SJCRH30 (cell line): Measurements from ENCODE around the gene GSTT4. TPM values are rescaled to one million over a fixed set of nuclear protein-coding genes. Genes with fewer than 3 reads are reported as not detected.
"Not testable (repeated sequence)": the region's sequence is repeated elsewhere in the genome, so short reads cannot be mapped to it uniquely, and the experiment has no call there.

Experiments
- DNase-seq, 2 experiments: peaks; one replicate each; pipeline ENCODE4 v3.0.0-alpha.2; 2015 to 2020
- H3K27ac ChIP-seq: fragments of 250-450 bp; sonication (Bioruptor Pico); 2 replicates; pipeline ENCODE4 v1.5.1; 2020; ENCODE audit warnings: mild to moderate bottlenecking, moderate library complexity
- H3K27me3 ChIP-seq: fragments of 250-450 bp; sonication (Bioruptor Pico); 2 replicates; pipeline ENCODE4 v1.5.1; 2020; ENCODE audit warnings: mild to moderate bottlenecking, moderate library complexity
- H3K36me3 ChIP-seq: fragments of 250-450 bp; sonication (Bioruptor Pico); 2 replicates; pipeline ENCODE4 v1.5.1; 2020; ENCODE audit warnings: mild to moderate bottlenecking, moderate library complexity
- H3K4me1 ChIP-seq: fragments of 250-450 bp; sonication (Bioruptor Pico); 2 replicates; pipeline ENCODE4 v1.5.1; 2020; ENCODE audit warnings: mild to moderate bottlenecking, moderate library complexity
- H3K4me3 ChIP-seq: fragments of 250-450 bp; sonication (Bioruptor Pico); 2 replicates; pipeline ENCODE4 v1.5.1; 2020; ENCODE audit warnings: mild to moderate bottlenecking, moderate library complexity
- H3K9me3 ChIP-seq: fragments of 250-450 bp; sonication (Bioruptor Pico); replicated peaks from 2 replicates; pipeline ENCODE4 v1.5.1; 2020; ENCODE audit warnings: mild to moderate bottlenecking, moderate library complexity
- total RNA-seq: library from RNA; depleted of rRNA; stranded (reverse); fragments of >200 nt; shearing (Covaris generic); gene quantifications from 2 replicates; pipeline ENCODE4 v1.2.3, GENCODE V29; 2014; rRNA removed

Gene GSTT4
- total RNA-seq, 1 experiment from 2014 or later, result not detected

- not testable (repeated sequence) for H3K4me1 ChIP-seq, H3K27ac ChIP-seq, DNase-seq, H3K36me3 ChIP-seq, H3K27me3 ChIP-seq, H3K9me3 ChIP-seq
- H3K4me3 ChIP-seq, result peak within 1 kb of the TSS; percentile 32; the same call in 1 of the 2 replicates
Observed at GRCh38 chr22:23961084-23961771, 44.0 kb downstream of the GSTT4 start, which contains the start of gene GSTT2B. TSS of gene GSTT2B (minus strand) at chr22:23961195. CDS start at chr22:23961131, 64 bp downstream.

DNA sequence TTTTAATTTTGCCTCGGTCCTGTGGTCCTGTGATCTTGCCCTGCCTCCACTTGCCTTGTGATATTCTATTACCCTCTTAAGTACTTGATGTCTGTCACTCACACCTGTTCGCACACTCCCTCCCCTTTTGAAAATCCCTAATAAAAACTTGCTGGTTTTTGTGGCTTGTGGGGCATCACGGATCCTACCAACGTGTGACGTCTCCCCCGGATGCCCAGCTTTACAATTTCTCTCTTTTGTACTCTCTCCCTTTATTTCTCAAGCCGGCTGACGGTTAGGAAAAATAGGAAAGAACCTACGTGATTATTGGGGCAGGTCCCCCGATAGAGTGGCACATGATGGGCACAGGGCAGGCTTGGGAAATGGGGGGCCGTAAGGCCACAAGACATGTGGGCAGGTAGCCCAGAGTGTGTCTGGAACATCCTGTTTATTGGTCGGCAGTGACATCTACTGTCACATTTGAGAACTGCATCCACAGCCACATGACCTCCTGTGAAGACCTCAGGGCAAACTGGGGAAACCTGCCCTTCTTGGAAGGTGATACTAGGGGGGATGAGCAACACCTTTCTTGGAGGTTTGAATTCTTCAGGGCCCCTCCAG, 48.9 kb downstream of the GSTT4 start:
- not testable (repeated sequence) for H3K27me3 ChIP-seq, H3K4me1 ChIP-seq, H3K27ac ChIP-seq, H3K36me3 ChIP-seq, H3K4me3 ChIP-seq, H3K9me3 ChIP-seq
- DNase-seq, result peak; percentile 55 to 86

- H3K36me3 ChIP-seq, H3K4me1 ChIP-seq, DNase-seq, H3K27ac ChIP-seq, H3K4me3 ChIP-seq, H3K9me3 ChIP-seq, H3K27me3 ChIP-seq: not testable (repeated sequence)
Observed at GRCh38 chr22:23955886-23956285, 49.4 kb downstream of the GSTT4 start.

DNA sequence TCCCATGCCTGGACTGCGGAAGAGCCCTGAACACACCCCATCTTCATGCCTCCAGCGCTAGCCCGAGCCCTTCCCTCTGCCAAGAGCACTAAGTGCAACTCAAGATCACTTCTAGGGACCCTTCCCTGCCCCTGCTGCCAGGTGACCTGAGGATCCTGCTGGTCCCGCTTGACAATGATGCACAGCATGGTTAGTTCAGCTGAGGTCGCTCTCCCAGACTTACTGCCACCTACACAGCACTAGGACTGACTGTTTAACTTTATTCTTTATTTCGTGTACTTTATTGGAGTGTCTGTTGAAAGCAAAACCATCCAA, 50.3 kb downstream of the GSTT4 start:
- not testable (repeated sequence) for H3K4me3 ChIP-seq, H3K36me3 ChIP-seq, H3K4me1 ChIP-seq, H3K27me3 ChIP-seq, H3K27ac ChIP-seq, DNase-seq, H3K9me3 ChIP-seq

- not testable (repeated sequence) for H3K27me3 ChIP-seq, DNase-seq, H3K4me1 ChIP-seq, H3K36me3 ChIP-seq, H3K27ac ChIP-seq, H3K9me3 ChIP-seq, H3K4me3 ChIP-seq
Observed at GRCh38 chr22:23954193-23954990, 50.9 kb downstream of the GSTT4 start.

DNA sequence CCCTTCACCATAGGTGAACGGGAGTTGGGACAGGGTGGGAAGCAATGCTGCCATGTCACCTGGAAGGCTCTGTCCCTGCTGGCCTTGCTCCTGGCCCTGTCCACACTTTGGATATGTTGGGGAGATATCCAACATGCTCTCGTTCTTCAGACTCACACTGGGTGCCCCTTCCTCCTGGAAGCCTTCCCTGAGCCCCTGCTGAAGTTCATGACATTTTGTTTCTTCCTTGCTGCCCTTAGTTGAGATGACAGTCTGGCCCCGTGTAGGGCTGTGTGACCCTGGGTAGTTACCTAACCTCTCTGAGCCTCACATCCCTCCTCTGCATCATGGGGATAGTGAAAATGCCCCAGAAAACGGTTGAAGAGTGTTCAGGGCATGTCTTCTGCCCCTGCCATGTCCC, 51.8 kb downstream of the GSTT4 start:
- DNase-seq, result not testable (repeated sequence)

GRCh38 chr22:23952794-23953405, 52.4 kb downstream of the GSTT4 start:
- not testable (repeated sequence) for H3K4me3 ChIP-seq, H3K27ac ChIP-seq, DNase-seq, H3K9me3 ChIP-seq, H3K27me3 ChIP-seq, H3K4me1 ChIP-seq, H3K36me3 ChIP-seq

More for the DNA sequence above, 51.8 kb downstream of the GSTT4 start:
- not testable (repeated sequence) for H3K27me3 ChIP-seq, H3K9me3 ChIP-seq, H3K4me3 ChIP-seq, H3K27ac ChIP-seq, H3K36me3 ChIP-seq, H3K4me1 ChIP-seq

DNA sequence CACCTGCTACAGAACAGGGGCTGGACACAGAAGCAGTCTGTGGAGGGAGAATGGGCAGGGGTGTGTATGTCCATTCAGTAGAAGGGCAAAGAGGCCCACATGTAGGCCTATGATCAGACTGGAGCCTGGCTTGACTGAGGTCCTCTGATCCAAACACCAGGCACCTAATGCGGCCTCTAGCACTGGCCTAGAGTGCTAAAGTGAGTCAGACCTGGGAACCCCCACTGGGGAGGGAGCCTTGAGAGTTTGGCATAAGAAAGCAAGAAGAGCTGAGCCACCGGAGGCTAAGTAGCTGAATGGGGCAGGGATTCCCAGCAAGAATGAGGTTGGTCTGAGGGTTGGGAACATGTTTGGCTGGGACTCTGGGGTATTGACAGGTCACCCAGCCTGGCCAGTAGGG, 53.9 kb downstream of the GSTT4 start:
- not testable (repeated sequence) for DNase-seq, H3K4me3 ChIP-seq, H3K4me1 ChIP-seq, H3K36me3 ChIP-seq, H3K27ac ChIP-seq, H3K9me3 ChIP-seq, H3K27me3 ChIP-seq

GRCh38 chr22:23949764-23950163, 55.5 kb downstream of the GSTT4 start:
- not testable (repeated sequence) for DNase-seq, H3K9me3 ChIP-seq

More at GRCh38 chr22:23949764-23950163, 55.5 kb downstream of the GSTT4 start:
- not testable (repeated sequence) for H3K36me3 ChIP-seq, H3K4me1 ChIP-seq, H3K27ac ChIP-seq, H3K27me3 ChIP-seq, H3K4me3 ChIP-seq

Other genes with a start within 250 kb of the GSTT4 start
- not detected in 2 replicates for gene C22orf15, start 242.5 kb downstream of the GSTT4 start, total RNA-seq
- 10.9 and 14.1 TPM in 2 replicates for gene CHCHD10, start 237.5 kb downstream of the GSTT4 start, total RNA-seq
- gene MMP11, start 232.6 kb downstream of the GSTT4 start, total RNA-seq, result 6.6 TPM in 2 replicates
- 119 and 152 TPM in 2 replicates for gene SMARCB1, start 218.5 kb downstream of the GSTT4 start, total RNA-seq
- not detected in 2 replicates for gene DERL3, start 166.4 kb downstream of the GSTT4 start, total RNA-seq
- gene SLC2A11, start 147.6 kb downstream of the GSTT4 start, total RNA-seq, result 0.51 and 1.9 TPM in 2 replicates
- 270 and 350 TPM in 2 replicates for gene MIF, start 111.1 kb downstream of the GSTT4 start, total RNA-seq
- 14.0 and 14.9 TPM in 2 replicates for gene GSTT2B, start 44.3 kb downstream of the GSTT4 start, total RNA-seq
- gene DDTL, start 38.6 kb downstream of the GSTT4 start, total RNA-seq, result 3.8 and 4.5 TPM in 2 replicates
- 116 and 143 TPM in 2 replicates for gene DDT, start 31.0 kb downstream of the GSTT4 start, total RNA-seq
- gene GSTT2, start 25.3 kb downstream of the GSTT4 start, total RNA-seq, result 0.58 and 0.75 TPM in 2 replicates
- gene CABIN1, start 5.9 kb upstream of the GSTT4 start, total RNA-seq, result 23.9 and 24.9 TPM in 2 replicates
- gene SUSD2, start 176.0 kb upstream of the GSTT4 start, total RNA-seq, result 0.08 TPM in 1 of 2 replicates, not detected in the other
- 0.91 and 2.0 TPM in 2 replicates for gene GGT5, start 239.6 kb upstream of the GSTT4 start, total RNA-seq